Stimulated activated effector memory CD8-positive, alpha-beta T cell treated with anti-CD3 and anti-CD28 coated beads, Interleukin-12 subunit alpha, Interleukin-12 subunit beta, amount 100 ng/mL, for 72 hours (primary cell): ENCODE results near the gene GNAS.

Experiments
- ATAC-seq: fragments of 150-1000 bp; cut with Tn5 transposase; 2 replicates; pipeline ENCODE4 v1.10.0; 2021
- DNase-seq, 2 donors: peaks; one replicate each; pipeline ENCODE4 v3.0.0; 2021 to 2022; ENCODE audit warnings: low spot score in 2 of 2
- H3K27ac Mint-ChIP-seq: one replicate; pipeline ENCODE4 v1.8.0; 2022; ENCODE audit warnings: mild to moderate bottlenecking, mixed read lengths
- H3K36me3 Mint-ChIP-seq: one replicate; pipeline ENCODE4 v1.8.0; 2022; ENCODE audit warnings: mild to moderate bottlenecking, mixed read lengths
- H3K4me1 Mint-ChIP-seq: one replicate; pipeline ENCODE4 v1.8.0; 2022; ENCODE audit warnings: mixed read lengths
- H3K4me3 Mint-ChIP-seq: one replicate; pipeline ENCODE4 v1.8.0; 2022; ENCODE audit warnings: mild to moderate bottlenecking, mixed read lengths
- H3K9me3 Mint-ChIP-seq: one replicate; pipeline ENCODE4 v1.8.0; 2022; ENCODE audit warnings: mixed read lengths

Gene GNAS

GRCh38 chr20:58905236-58905635 lies 52.7 kb downstream of the GNAS start:
- DNase-seq (no peak), ATAC-seq (no peak)
- H3K4me1 Mint-ChIP-seq: peaks cover 61% of the 10 kb centered on the region

GRCh38 chr20:58906111-58906510 lies 53.6 kb downstream of the GNAS start:
- peaks cover 61% of the 10 kb centered on the region for H3K4me1 Mint-ChIP-seq
- DNase-seq (no peak), ATAC-seq (no peak)
- H3K4me3 Mint-ChIP-seq: no peak overlapping the region
- peaks cover 99% of the 10 kb centered on the region for H3K36me3 Mint-ChIP-seq
- peak overlapping the region; percentile 90 for H3K27ac Mint-ChIP-seq
- no peaks in the 10 kb centered on the region for H3K9me3 Mint-ChIP-seq

More at GRCh38 chr20:58905236-58905635, 52.7 kb downstream of the GNAS start:
- Mint-ChIP-seq H3K4me3 (no peak overlapping the region), H3K9me3 (no peaks in the 10 kb centered on the region), H3K27ac (no peak overlapping the region), H3K36me3 (peaks cover 99% of the 10 kb centered on the region)

- peaks cover 100% of the 10 kb centered on the region for H3K36me3 Mint-ChIP-seq
- H3K27ac Mint-ChIP-seq: peak overlapping the region; percentile 90
- H3K4me1 Mint-ChIP-seq: peaks cover 64% of the 10 kb centered on the region
- H3K4me3 Mint-ChIP-seq: peak overlapping the region; percentile 67
- ATAC-seq: peak; percentile 83
- no peak for DNase-seq
- no peaks in the 10 kb centered on the region for H3K9me3 Mint-ChIP-seq
These were observed 54.4 kb downstream of the GNAS start for GRCh38 chr20:58906894-58907293.

- H3K27ac Mint-ChIP-seq: peak overlapping the region; percentile 90
- H3K36me3 Mint-ChIP-seq: peaks cover 97% of the 10 kb centered on the region
- DNase-seq: peak; percentile 31 to 75
- peak; percentile 94 for ATAC-seq
- peaks cover 66% of the 10 kb centered on the region for H3K4me1 Mint-ChIP-seq
- peak overlapping the region; percentile 67 for H3K4me3 Mint-ChIP-seq
- no peaks in the 10 kb centered on the region for H3K9me3 Mint-ChIP-seq
These were observed 55.0 kb downstream of the GNAS start for GRCh38 chr20:58907320-58908137.

GRCh38 chr20:58908221-58908620 lies 55.7 kb downstream of the GNAS start:
- peak overlapping the region; percentile 67 for H3K4me3 Mint-ChIP-seq
- peaks cover 90% of the 10 kb centered on the region for H3K36me3 Mint-ChIP-seq
- peak overlapping the region; percentile 90 for H3K27ac Mint-ChIP-seq
- H3K4me1 Mint-ChIP-seq: peaks cover 67% of the 10 kb centered on the region
- DNase-seq (no peak), ATAC-seq (no peak)
- no peaks in the 10 kb centered on the region for H3K9me3 Mint-ChIP-seq

- peak overlapping the region; percentile 43 for H3K27ac Mint-ChIP-seq
- peaks cover 59% of the 10 kb centered on the region for H3K4me1 Mint-ChIP-seq
These were observed 56.4 kb downstream of the GNAS start for GRCh38 chr20:58908941-58909340.

GRCh38 chr20:58909585-58909984 lies 57.1 kb downstream of the GNAS start:
- Mint-ChIP-seq H3K27ac (peak overlapping the region; percentile 43), H3K36me3 (peaks cover 76% of the 10 kb centered on the region)

More at GRCh38 chr20:58908941-58909340, 56.4 kb downstream of the GNAS start:
- ATAC-seq (no peak), DNase-seq (no peak)
- peaks cover 82% of the 10 kb centered on the region for H3K36me3 Mint-ChIP-seq
- no peaks in the 10 kb centered on the region for H3K9me3 Mint-ChIP-seq
- H3K4me3 Mint-ChIP-seq: no peak overlapping the region

GRCh38 chr20:58910473-58910872 lies 58.0 kb downstream of the GNAS start:
- H3K4me3 Mint-ChIP-seq: no peak overlapping the region
- H3K36me3 Mint-ChIP-seq: peaks cover 67% of the 10 kb centered on the region
- ATAC-seq: no peak
- H3K9me3 Mint-ChIP-seq: no peaks in the 10 kb centered on the region
- DNase-seq: no peak
- peaks cover 49% of the 10 kb centered on the region for H3K4me1 Mint-ChIP-seq
- peak overlapping the region; percentile 69 for H3K27ac Mint-ChIP-seq

More at GRCh38 chr20:58909585-58909984, 57.1 kb downstream of the GNAS start:
- no peak overlapping the region for H3K4me3 Mint-ChIP-seq
- peaks cover 56% of the 10 kb centered on the region for H3K4me1 Mint-ChIP-seq
- DNase-seq: no peak
- H3K9me3 Mint-ChIP-seq: no peaks in the 10 kb centered on the region
- ATAC-seq: no peak

- DNase-seq (no peak), ATAC-seq (no peak)
- Mint-ChIP-seq H3K36me3 (peaks cover 59% of the 10 kb centered on the region), H3K4me3 (no peak overlapping the region), H3K9me3 (no peaks in the 10 kb centered on the region), H3K27ac (peak overlapping the region; percentile 41), H3K4me1 (peaks cover 43% of the 10 kb centered on the region)
These were observed 58.8 kb downstream of the GNAS start for GRCh38 chr20:58911309-58911708.

GRCh38 chr20:58911970-58912369 lies 59.5 kb downstream of the GNAS start:
- no peaks in the 10 kb centered on the region for H3K9me3 Mint-ChIP-seq
- no peak overlapping the region for H3K4me3 Mint-ChIP-seq
- ATAC-seq: no peak
- peak overlapping the region; percentile 41 for H3K27ac Mint-ChIP-seq
- H3K36me3 Mint-ChIP-seq: peaks cover 52% of the 10 kb centered on the region
- DNase-seq: no peak
- H3K4me1 Mint-ChIP-seq: peaks cover 37% of the 10 kb centered on the region

- Mint-ChIP-seq H3K4me1 (peaks cover 26% of the 10 kb centered on the region), H3K36me3 (peaks cover 41% of the 10 kb centered on the region), H3K4me3 (no peak overlapping the region), H3K9me3 (no peaks in the 10 kb centered on the region), H3K27ac (no peak overlapping the region)
- ATAC-seq: no peak
- no peak for DNase-seq
These were observed 60.6 kb downstream of the GNAS start for GRCh38 chr20:58913079-58913478.

GRCh38 chr20:58918621-58919020 lies 66.1 kb downstream of the GNAS start:
- no peak overlapping the region for H3K4me3 Mint-ChIP-seq
- no peaks in the 10 kb centered on the region for H3K36me3 Mint-ChIP-seq
- no peak for DNase-seq
- no peak overlapping the region for H3K27ac Mint-ChIP-seq
- no peak for ATAC-seq
- H3K9me3 Mint-ChIP-seq: no peaks in the 10 kb centered on the region
- H3K4me1 Mint-ChIP-seq: no peaks in the 10 kb centered on the region

GRCh38 chr20:58921564-58921963 lies 69.0 kb downstream of the GNAS start:
- no peak overlapping the region for H3K27ac Mint-ChIP-seq
- no peak overlapping the region for H3K4me3 Mint-ChIP-seq
- no peaks in the 10 kb centered on the region for H3K4me1 Mint-ChIP-seq
- H3K36me3 Mint-ChIP-seq: no peaks in the 10 kb centered on the region
- no peak for DNase-seq
- no peaks in the 10 kb centered on the region for H3K9me3 Mint-ChIP-seq
- ATAC-seq: no peak

GRCh38 chr20:58922036-58922435 lies 69.5 kb downstream of the GNAS start:
- no peak for DNase-seq
- H3K4me1 Mint-ChIP-seq: no peaks in the 10 kb centered on the region
- ATAC-seq: no peak
- H3K27ac Mint-ChIP-seq: no peak overlapping the region
- no peaks in the 10 kb centered on the region for H3K9me3 Mint-ChIP-seq
- no peak overlapping the region for H3K4me3 Mint-ChIP-seq
- H3K36me3 Mint-ChIP-seq: no peaks in the 10 kb centered on the region

GRCh38 chr20:58923117-58923712 lies 70.7 kb downstream of the GNAS start:
- H3K27ac Mint-ChIP-seq: no peak overlapping the region
- no peaks in the 10 kb centered on the region for H3K36me3 Mint-ChIP-seq
- no peaks in the 10 kb centered on the region for H3K9me3 Mint-ChIP-seq
- peak in 1 of 2 donors; percentile 8 for DNase-seq
- no peaks in the 10 kb centered on the region for H3K4me1 Mint-ChIP-seq
- H3K4me3 Mint-ChIP-seq: no peak overlapping the region
- ATAC-seq: no peak
